H9 (cell line): ENCODE data around the gene SLC52A1. TPM values are rescaled to one million over a fixed set of nuclear protein-coding genes. Genes with fewer than 3 reads are reported as not detected.
"Not testable (repeated sequence)": the region's sequence is repeated elsewhere in the genome, so short reads cannot be mapped to it uniquely, and the experiment has no call there.

ENCODE experiments used
- DNase-seq: peaks from one replicate; pipeline ENCODE4 v3.0.0-alpha.2; 2017
- H2AFZ ChIP-seq: one replicate; pipeline ENCODE4 v1.6.1; 2013; ENCODE audit warnings: mild to moderate bottlenecking, low read length, control low read depth, moderate library complexity
- H2AK5ac ChIP-seq: 2 replicates; pipeline ENCODE4 v1.6.1; 2013; ENCODE audit warnings: low read length, control low read depth, mixed read lengths; ENCODE audit not compliant: insufficient read length
- H2BK120ac ChIP-seq: one replicate; pipeline ENCODE4 v1.6.1; 2013; ENCODE audit warnings: low read depth, mild to moderate bottlenecking, low read length, control low read depth, inconsistent platforms; ENCODE audit not compliant: poor library complexity, severe bottlenecking
- H2BK12ac ChIP-seq: 2 replicates; pipeline ENCODE4 v1.6.1; 2013; ENCODE audit warnings: low read length, control low read depth, mixed read lengths, low read depth; ENCODE audit not compliant: insufficient read length
- H2BK15ac ChIP-seq: 2 replicates; pipeline ENCODE4 v1.6.1; 2013; ENCODE audit warnings: low read depth, low read length, control low read depth
- H2BK20ac ChIP-seq: one replicate; pipeline ENCODE4 v1.6.1; 2013; ENCODE audit warnings: low read depth, mild to moderate bottlenecking, low read length, control low read depth, inconsistent platforms; ENCODE audit not compliant: poor library complexity, severe bottlenecking
- H2BK5ac ChIP-seq: 2 replicates; pipeline ENCODE4 v1.6.1; 2013; ENCODE audit warnings: low read length, control low read depth, mixed read lengths; ENCODE audit not compliant: insufficient read length
- H3K14ac ChIP-seq: 2 replicates; pipeline ENCODE4 v1.6.1; 2013; ENCODE audit warnings: low read length, control low read depth; ENCODE audit not compliant: insufficient read depth
- H3K18ac ChIP-seq: 2 replicates; pipeline ENCODE4 v1.6.1; 2013; ENCODE audit warnings: low read depth, mild to moderate bottlenecking, mixed read lengths, low read length, control low read depth; ENCODE audit not compliant: insufficient read length
- H3K23ac ChIP-seq: 2 replicates; pipeline ENCODE4 v1.6.1; 2013; ENCODE audit warnings: low read length, control low read depth, mixed read lengths, low read depth; ENCODE audit not compliant: insufficient read length
- H3K23me2 ChIP-seq: 2 replicates; pipeline ENCODE4 v1.6.1; 2013; ENCODE audit warnings: low read depth, mild to moderate bottlenecking, mixed read lengths, low read length, control low read depth; ENCODE audit not compliant: insufficient read length, poor library complexity, severe bottlenecking
- H3K27ac ChIP-seq: 2 replicates; pipeline ENCODE4 v1.5.1; 2013; ENCODE audit warnings: low read length, control low read depth, mixed read lengths, low read depth; ENCODE audit not compliant: insufficient read length
- H3K27me3 ChIP-seq: 2 replicates; pipeline ENCODE4 v1.6.1; 2013; ENCODE audit warnings: low read length, control low read depth, inconsistent platforms; ENCODE audit not compliant: insufficient read depth
- H3K4ac ChIP-seq: 2 replicates; pipeline ENCODE4 v1.6.1; 2013; ENCODE audit warnings: low read depth, mild to moderate bottlenecking, control low read depth, inconsistent platforms, low read length, moderate library complexity
- H3K4me1 ChIP-seq: 2 replicates; pipeline ENCODE4 v1.6.1; 2013; ENCODE audit warnings: low read length, control low read depth, inconsistent platforms; ENCODE audit not compliant: insufficient read depth
- H3K4me2 ChIP-seq: 2 replicates; pipeline ENCODE4 v1.6.1; 2013; ENCODE audit warnings: low read length, control low read depth, mixed read lengths; ENCODE audit not compliant: insufficient read length, insufficient read depth
- H3K56ac ChIP-seq: 2 replicates; pipeline ENCODE4 v1.6.1; 2013; ENCODE audit warnings: low read depth, mild to moderate bottlenecking, mixed read lengths, low read length, control low read depth; ENCODE audit not compliant: insufficient read length
- H3K79me1 ChIP-seq: 2 replicates; pipeline ENCODE4 v1.6.1; 2013; ENCODE audit warnings: low read depth, mild to moderate bottlenecking, moderate library complexity, low read length, control low read depth, inconsistent platforms; ENCODE audit not compliant: insufficient read depth, poor library complexity, severe bottlenecking
- H3K79me2 ChIP-seq: 2 replicates; pipeline ENCODE4 v1.6.1; 2013; ENCODE audit warnings: low read length, control low read depth, inconsistent platforms; ENCODE audit not compliant: insufficient read depth
- H3K9ac ChIP-seq: 2 replicates; pipeline ENCODE4 v1.6.1; 2013; ENCODE audit warnings: low read length, control low read depth, mixed read lengths; ENCODE audit not compliant: insufficient read length; ENCODE audit errors: extremely low read depth
- H3K9me3 ChIP-seq: one replicate; pipeline ENCODE4 v1.6.1; 2013; ENCODE audit warnings: low read depth, low read length, inconsistent platforms; ENCODE audit not compliant: control insufficient read depth
- H3T11ph ChIP-seq: one replicate; pipeline ENCODE4 v1.6.1; 2013; ENCODE audit warnings: mild to moderate bottlenecking, low read length, control low read depth, inconsistent platforms
- H4K20me1 ChIP-seq: one replicate; pipeline ENCODE4 v1.6.1; 2013; ENCODE audit not compliant: control insufficient read depth, insufficient read length, insufficient read depth
- H4K5ac ChIP-seq: 2 replicates; pipeline ENCODE4 v1.6.1; 2013; ENCODE audit warnings: low read depth, mild to moderate bottlenecking, mixed read lengths, low read length, control low read depth; ENCODE audit not compliant: insufficient read length
- H4K8ac ChIP-seq: replicated peaks from 2 replicates; pipeline ENCODE4 v1.6.1; 2013; ENCODE audit warnings: low read length, control low read depth, mixed read lengths, low read depth; ENCODE audit not compliant: insufficient read length
- H4K91ac ChIP-seq: 2 replicates; pipeline ENCODE4 v1.6.1; 2013; ENCODE audit warnings: low read depth, mild to moderate bottlenecking, moderate library complexity, mixed read lengths, low read length, control low read depth; ENCODE audit not compliant: insufficient read length
- H3K27ac Mint-ChIP-seq, 3 experiments: 2 replicates in 2 of 3; 3 replicates in 1 of 3; pipeline ENCODE4 v1.8.0; 2020 to 2021; ENCODE audit warnings: mixed read lengths in 3 of 3, mild to moderate bottlenecking in 1 of 3, moderate library complexity in 1 of 3
- H3K27me3 Mint-ChIP-seq: 2 replicates; pipeline ENCODE4 v1.8.0; 2021; ENCODE audit warnings: low read depth, mild to moderate bottlenecking, moderate library complexity, mixed read lengths
- H3K36me3 Mint-ChIP-seq, 3 experiments: 2 replicates in 2 of 3; 3 replicates in 1 of 3; pipeline ENCODE4 v1.8.0; 2020 to 2021; ENCODE audit warnings: low read depth in 3 of 3, mixed read lengths in 3 of 3; ENCODE audit not compliant: insufficient read depth in 1 of 3
- H3K4me1 Mint-ChIP-seq, 2 experiments: 2 replicates each; pipeline ENCODE4 v1.8.0; 2020; ENCODE audit warnings: mixed read lengths in 2 of 2
- H3K4me3 Mint-ChIP-seq, 2 experiments: 2 replicates in 1 of 2; 3 replicates in 1 of 2; pipeline ENCODE4 v1.8.0; 2020 to 2021; ENCODE audit warnings: mild to moderate bottlenecking in 2 of 2, mixed read lengths in 2 of 2, moderate library complexity in 1 of 2
- H3K9me3 Mint-ChIP-seq, 2 experiments: 2 replicates in 1 of 2; 3 replicates in 1 of 2; pipeline ENCODE4 v1.8.0; 2020; ENCODE audit warnings: mild to moderate bottlenecking in 2 of 2, mixed read lengths in 2 of 2, moderate library complexity in 1 of 2
- WGBS: extraction: QIAGEN DNeasy Blood & Tissue Kit; methylation state at CpG from one replicate; pipeline ENCODE4 v1.1.7; 2013; ENCODE audit warnings: missing lambda C conversion rate, low lambda C conversion rate, mixed read lengths; ENCODE audit not compliant: insufficient read length; ENCODE audit errors: extremely low coverage; 5-methylcytosine and 5-hydroxymethylcytosine counted together
- total RNA-seq: library from RNA; stranded (reverse); gene quantifications from 2 replicates; pipeline ENCODE4 v1.2.1, GENCODE V29; 2021
- TF ChIP-seq, protein P1 (sequence below): fragments of 200-600 bp; sonication (generic); conservative IDR thresholded peaks from 3 replicates; pipeline ENCODE4 v1.8.0; 2021; ENCODE audit warnings: antibody characterized with exemption, mild to moderate bottlenecking

The SLC52A1 gene
- total RNA-seq, 1 experiment from 2014 or later = 0.17 TPM

DNA sequence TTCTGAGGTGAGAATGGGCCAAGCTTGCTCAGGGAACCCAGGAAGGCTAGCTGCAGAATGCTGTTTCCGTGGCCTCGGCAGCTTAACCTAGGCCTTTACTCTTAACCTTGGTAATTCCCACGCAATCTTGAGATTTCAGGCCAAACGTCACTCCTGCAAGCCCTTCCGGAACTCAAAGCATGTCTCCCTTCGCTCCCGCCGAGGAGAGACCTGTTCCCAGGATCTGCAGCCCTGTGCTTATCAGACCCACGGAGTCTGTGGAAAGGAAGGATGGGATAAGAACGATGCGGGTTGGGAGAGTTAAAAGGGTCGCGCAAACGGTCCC lies 42.5 kb upstream of the SLC52A1 start:
- H3K4ac ChIP-seq = no peak overlapping the region
- H3K23me2 ChIP-seq = peaks cover 5% of the 10 kb centered on the region
- H3K4me1 Mint-ChIP-seq = peaks cover 12 to 15% of the 10 kb centered on the region in 2 experiments
- no peak overlapping the region for H3K23ac ChIP-seq
- H4K20me1 ChIP-seq = no peaks in the 10 kb centered on the region
- H3K4me2 ChIP-seq = no peak overlapping the region
- H2AK5ac ChIP-seq = no peak overlapping the region
- peaks cover 13% of the 10 kb centered on the region for H3K27me3 Mint-ChIP-seq
- peak overlapping the region; percentile 82 for H2AFZ ChIP-seq
- no peak overlapping the region for H2BK20ac ChIP-seq
- no peaks in the 10 kb centered on the region for H3K36me3 Mint-ChIP-seq
- peaks cover 0 to 1% of the 10 kb centered on the region in 2 experiments; a peak in 2 of 5 replicates for H3K9me3 Mint-ChIP-seq
- H2BK15ac ChIP-seq = no peak overlapping the region
- H2BK5ac ChIP-seq = no peak overlapping the region
- H3K56ac ChIP-seq = no peak overlapping the region
- H3K79me2 ChIP-seq = no peaks in the 10 kb centered on the region
- H3K14ac ChIP-seq = no peak overlapping the region
- H2BK12ac ChIP-seq = no peak overlapping the region
- no peak overlapping the region for H3K9ac ChIP-seq
- H3K27ac Mint-ChIP-seq = peak overlapping the region in 1 of 3 experiments; percentile 81; a peak in 1 of 7 replicates
- DNase-seq = no peak
- H3K4me1 ChIP-seq = no peaks in the 10 kb centered on the region; the same call in 1 of the 2 replicates
- H2BK120ac ChIP-seq = no peak overlapping the region
- H3K18ac ChIP-seq = no peak overlapping the region
- H4K5ac ChIP-seq = no peak overlapping the region
- H4K8ac ChIP-seq = no peak overlapping the region
- H3K79me1 ChIP-seq = no peaks in the 10 kb centered on the region
- H4K91ac ChIP-seq = no peak overlapping the region
- H3K9me3 ChIP-seq = no peaks in the 10 kb centered on the region
- H3T11ph ChIP-seq = no peak overlapping the region
- 100% methylated on average over 5 of the region's 14 CpGs for WGBS
- H3K27me3 ChIP-seq = no peaks in the 10 kb centered on the region
- TF ChIP-seq, protein P1, sequence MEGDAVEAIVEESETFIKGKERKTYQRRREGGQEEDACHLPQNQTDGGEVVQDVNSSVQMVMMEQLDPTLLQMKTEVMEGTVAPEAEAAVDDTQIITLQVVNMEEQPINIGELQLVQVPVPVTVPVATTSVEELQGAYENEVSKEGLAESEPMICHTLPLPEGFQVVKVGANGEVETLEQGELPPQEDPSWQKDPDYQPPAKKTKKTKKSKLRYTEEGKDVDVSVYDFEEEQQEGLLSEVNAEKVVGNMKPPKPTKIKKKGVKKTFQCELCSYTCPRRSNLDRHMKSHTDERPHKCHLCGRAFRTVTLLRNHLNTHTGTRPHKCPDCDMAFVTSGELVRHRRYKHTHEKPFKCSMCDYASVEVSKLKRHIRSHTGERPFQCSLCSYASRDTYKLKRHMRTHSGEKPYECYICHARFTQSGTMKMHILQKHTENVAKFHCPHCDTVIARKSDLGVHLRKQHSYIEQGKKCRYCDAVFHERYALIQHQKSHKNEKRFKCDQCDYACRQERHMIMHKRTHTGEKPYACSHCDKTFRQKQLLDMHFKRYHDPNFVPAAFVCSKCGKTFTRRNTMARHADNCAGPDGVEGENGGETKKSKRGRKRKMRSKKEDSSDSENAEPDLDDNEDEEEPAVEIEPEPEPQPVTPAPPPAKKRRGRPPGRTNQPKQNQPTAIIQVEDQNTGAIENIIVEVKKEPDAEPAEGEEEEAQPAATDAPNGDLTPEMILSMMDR = no peak
- no peak overlapping the region for H3K4me3 Mint-ChIP-seq
- H3K27ac ChIP-seq = no peak overlapping the region

- H3K27ac ChIP-seq, H4K5ac ChIP-seq, H3K18ac ChIP-seq, H3K4me1 ChIP-seq, H3T11ph ChIP-seq, H3K14ac ChIP-seq, H3K56ac ChIP-seq, H3K23me2 ChIP-seq, H3K4me2 ChIP-seq, H3K9me3 Mint-ChIP-seq, H3K23ac ChIP-seq, H2BK120ac ChIP-seq, H3K4ac ChIP-seq, H2BK12ac ChIP-seq, H4K8ac ChIP-seq, H3K27me3 ChIP-seq, H2BK20ac ChIP-seq, H3K36me3 Mint-ChIP-seq, H2BK5ac ChIP-seq, H3K79me2 ChIP-seq, H2BK15ac ChIP-seq, H2AFZ ChIP-seq, H2AK5ac ChIP-seq, H3K79me1 ChIP-seq, H3K27ac Mint-ChIP-seq, H4K91ac ChIP-seq, H3K4me3 Mint-ChIP-seq, H3K9me3 ChIP-seq, H3K9ac ChIP-seq, H4K20me1 ChIP-seq, DNase-seq: not testable (repeated sequence)
- Mint-ChIP-seq H3K27me3 (peaks cover 13% of the 10 kb centered on the region), H3K4me1 (peaks cover 12 to 18% of the 10 kb centered on the region in 2 experiments)
- WGBS = no CpG with 5 or more reads among the region's 24 CpGs
Observed at GRCh38 chr17:5077275-5077674, 42.0 kb upstream of the SLC52A1 start.
